Lower lobe of right lung (tissue), 2 donors: ENCODE results near the gene LPCAT2. TPM values are rescaled to one million over a fixed set of nuclear protein-coding genes. Genes with fewer than 3 reads are reported as not detected.

Experiments used
- ATAC-seq, 2 donors: fragments of 200-7000 bp; cut with Tn5 transposase; one replicate each; pipeline ENCODE4 v1.9.1; 2020 to 2022; ENCODE audit warnings: mild to moderate bottlenecking in 2 of 2, moderate library complexity in 2 of 2
- DNase-seq: peaks from one replicate; pipeline ENCODE4 v3.0.0-alpha.2; 2020
- H3K27ac ChIP-seq: fragments of 200-600 bp; one replicate; pipeline ENCODE4 v1.8.0; 2022
- H3K27me3 ChIP-seq: fragments of 200-600 bp; one replicate; pipeline ENCODE4 v1.8.0; 2022; ENCODE audit warnings: low read depth
- H3K36me3 ChIP-seq: fragments of 200-600 bp; one replicate; pipeline ENCODE4 v1.8.0; 2022; ENCODE audit warnings: mild to moderate bottlenecking
- H3K4me1 ChIP-seq: fragments of 200-600 bp; one replicate; pipeline ENCODE4 v1.8.0; 2022
- H3K4me3 ChIP-seq: fragments of 200-600 bp; one replicate; pipeline ENCODE4 v1.8.0; 2022; ENCODE audit warnings: mild to moderate bottlenecking
- H3K9me3 ChIP-seq: fragments of 200-600 bp; one replicate; pipeline ENCODE4 v1.8.0; 2022
- intact Hi-C: fragments of 100-400 bp; cut with DNase I; formaldehyde crosslinking; loops from one replicate; pipeline ENCODE4 v1.11.0; 2022
- total RNA-seq: library from RNA; stranded (reverse); fragmentation: NEBNext Ultra II Directional; extraction: Animal tissue kit (Norgen Biotek cat#: 25700); gene quantifications from one replicate; pipeline ENCODE4 v1.2.1, GENCODE V29; 2021
- TF ChIP-seq, protein P1 (sequence below): fragments of 200-600 bp; IDR thresholded peaks from one replicate; pipeline ENCODE4 v1.8.0; 2022; ENCODE audit warnings: antibody characterized with exemption, mild to moderate bottlenecking
- donor health status: DM: no; HTN: yes; CAD: no; lungs with severe emphysema.

The LPCAT2 gene
- total RNA-seq, 1 donor from 2014 or later: 35.8 TPM

DNA sequence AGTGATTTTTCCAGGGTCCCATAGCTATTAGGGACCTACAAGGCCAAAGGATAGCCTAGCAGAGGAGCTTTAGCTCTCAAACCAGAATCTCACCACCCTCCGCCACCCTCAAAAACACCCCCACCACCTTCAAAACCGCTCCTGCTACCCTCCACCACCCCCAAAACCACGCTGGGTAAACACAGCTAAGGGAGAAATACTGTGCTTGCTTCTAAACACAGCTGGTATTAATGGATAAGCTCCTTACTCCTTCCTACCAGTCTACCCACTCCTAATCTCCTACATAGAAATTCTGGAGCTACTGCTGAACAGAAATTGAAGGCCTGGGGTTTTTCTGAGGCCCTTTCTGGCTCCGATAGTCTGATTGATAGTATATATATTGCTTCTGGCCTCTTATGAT is 2.2 kb upstream of the LPCAT2 start:
- Histone ChIP-seq H3K9me3 (no peaks in the 10 kb centered on the region), H3K36me3 (peaks cover 11% of the 10 kb centered on the region), H3K27me3 (no peaks in the 10 kb centered on the region), H3K4me3 (no peak overlapping the region), H3K27ac (no peak overlapping the region), H3K4me1 (peaks cover 23% of the 10 kb centered on the region)
- DNase-seq: no peak
- intact Hi-C loops: no loop called here
- no peak for ATAC-seq
- TF ChIP-seq, protein P1, sequence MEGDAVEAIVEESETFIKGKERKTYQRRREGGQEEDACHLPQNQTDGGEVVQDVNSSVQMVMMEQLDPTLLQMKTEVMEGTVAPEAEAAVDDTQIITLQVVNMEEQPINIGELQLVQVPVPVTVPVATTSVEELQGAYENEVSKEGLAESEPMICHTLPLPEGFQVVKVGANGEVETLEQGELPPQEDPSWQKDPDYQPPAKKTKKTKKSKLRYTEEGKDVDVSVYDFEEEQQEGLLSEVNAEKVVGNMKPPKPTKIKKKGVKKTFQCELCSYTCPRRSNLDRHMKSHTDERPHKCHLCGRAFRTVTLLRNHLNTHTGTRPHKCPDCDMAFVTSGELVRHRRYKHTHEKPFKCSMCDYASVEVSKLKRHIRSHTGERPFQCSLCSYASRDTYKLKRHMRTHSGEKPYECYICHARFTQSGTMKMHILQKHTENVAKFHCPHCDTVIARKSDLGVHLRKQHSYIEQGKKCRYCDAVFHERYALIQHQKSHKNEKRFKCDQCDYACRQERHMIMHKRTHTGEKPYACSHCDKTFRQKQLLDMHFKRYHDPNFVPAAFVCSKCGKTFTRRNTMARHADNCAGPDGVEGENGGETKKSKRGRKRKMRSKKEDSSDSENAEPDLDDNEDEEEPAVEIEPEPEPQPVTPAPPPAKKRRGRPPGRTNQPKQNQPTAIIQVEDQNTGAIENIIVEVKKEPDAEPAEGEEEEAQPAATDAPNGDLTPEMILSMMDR: no peak

DNA sequence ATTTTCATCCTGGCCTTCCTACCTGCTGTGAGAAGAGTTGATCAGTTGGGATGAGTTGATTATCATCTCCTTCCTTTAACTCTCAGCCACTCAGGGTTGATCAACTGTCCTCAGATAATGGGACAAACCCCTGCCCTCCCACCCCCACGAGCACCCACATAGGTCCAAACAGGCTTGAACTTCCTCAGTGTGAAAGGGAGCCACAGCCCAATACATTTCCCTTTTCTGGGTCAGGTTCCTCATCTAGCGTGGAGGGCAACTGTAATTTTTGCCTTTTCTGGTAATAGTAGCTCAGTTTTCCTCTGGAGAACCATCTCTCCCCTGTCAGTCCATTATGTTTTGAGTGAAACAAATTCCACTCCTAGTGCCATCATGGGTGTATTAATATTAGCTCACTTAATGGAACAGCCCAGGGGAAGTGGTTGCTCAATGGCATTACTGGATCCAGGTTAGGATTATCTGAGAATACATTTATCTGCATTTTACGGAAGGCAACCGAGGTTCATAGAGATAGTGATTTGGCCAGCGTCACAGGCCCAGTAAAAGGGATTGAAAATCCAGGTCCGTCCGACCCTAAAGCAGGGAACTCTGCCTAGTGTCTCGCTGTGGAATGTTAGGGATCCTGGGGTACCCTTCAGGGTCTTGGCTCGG is 476 bp upstream of the LPCAT2 start:
- no peak for DNase-seq
- H3K27ac ChIP-seq: peak overlapping the region; percentile 81
- TF ChIP-seq, protein P1: no peak
- ATAC-seq: peak; percentile 48 to 50
- peak overlapping the region; percentile 61 for H3K4me3 ChIP-seq
- peaks cover 10% of the 10 kb centered on the region for H3K9me3 ChIP-seq
- H3K4me1 ChIP-seq: peaks cover 6% of the 10 kb centered on the region
- H3K27me3 ChIP-seq: no peaks in the 10 kb centered on the region
- H3K36me3 ChIP-seq: peaks cover 11% of the 10 kb centered on the region
- intact Hi-C loops: no loop called here

DNA sequence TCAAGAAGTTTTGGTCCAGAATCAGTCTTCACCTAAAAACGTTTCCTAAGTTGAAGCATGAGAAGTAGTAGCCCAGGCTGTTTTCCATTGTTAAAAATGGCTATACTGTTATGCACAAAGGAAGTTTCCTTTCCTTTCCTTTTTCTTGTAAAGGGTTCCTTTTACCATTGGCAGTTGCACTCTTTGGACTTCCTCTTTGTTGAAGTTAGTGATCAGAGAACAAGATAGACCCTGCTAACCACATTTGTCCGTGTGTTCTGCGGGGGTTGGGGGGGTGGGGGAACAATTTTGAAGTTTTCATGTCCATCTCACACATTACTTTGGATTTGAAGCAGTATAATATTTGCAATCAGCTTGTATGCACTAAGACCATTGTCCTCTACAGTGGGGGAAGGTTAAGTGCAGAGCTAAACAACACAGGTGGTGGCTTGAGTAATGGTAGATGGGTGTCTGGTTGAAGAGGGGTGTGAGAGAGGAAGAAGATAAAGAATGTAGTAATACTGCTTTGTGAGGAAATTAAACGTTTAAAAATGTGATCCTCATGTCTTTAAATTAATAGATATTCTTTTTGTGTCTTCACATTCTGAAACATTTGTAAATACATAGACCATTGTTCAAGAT is 1.4 kb downstream of the LPCAT2 start:
- Histone ChIP-seq H3K27ac (peak overlapping the region; percentile 81), H3K9me3 (peaks cover 10% of the 10 kb centered on the region), H3K36me3 (peaks cover 9% of the 10 kb centered on the region), H3K4me3 (peak overlapping the region; percentile 61), H3K4me1 (no peaks in the 10 kb centered on the region), H3K27me3 (no peaks in the 10 kb centered on the region)
- ATAC-seq (no peak), DNase-seq (no peak)
- intact Hi-C loops: no loop called here
- TF ChIP-seq, protein P1: no peak

DNA sequence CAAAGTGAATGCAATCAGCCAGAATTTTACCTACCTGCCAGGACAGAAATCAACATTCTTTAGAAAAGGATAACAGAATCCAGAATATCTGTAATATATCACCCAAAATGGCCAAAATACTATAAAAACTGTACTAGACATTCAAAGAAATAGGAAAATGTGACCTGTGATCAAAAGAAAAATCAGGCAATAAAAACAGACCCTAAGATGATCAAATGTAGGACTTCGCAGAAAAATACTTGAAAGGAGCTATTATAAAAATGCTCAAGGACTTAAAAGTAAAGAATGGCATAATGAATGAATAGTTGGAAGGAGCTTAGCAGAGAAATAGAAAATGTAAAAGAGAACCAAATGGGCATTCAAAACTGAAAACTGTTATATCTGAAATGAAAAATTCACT is 4.1 kb downstream of the LPCAT2 start:
- Histone ChIP-seq H3K4me1 (no peaks in the 10 kb centered on the region), H3K4me3 (no peak overlapping the region), H3K27me3 (no peaks in the 10 kb centered on the region), H3K9me3 (peaks cover 10% of the 10 kb centered on the region), H3K27ac (no peak overlapping the region), H3K36me3 (no peaks in the 10 kb centered on the region)
- no peak for ATAC-seq
- no peak for DNase-seq
- TF ChIP-seq, protein P1: no peak
- intact Hi-C loops: no loop called here

DNA sequence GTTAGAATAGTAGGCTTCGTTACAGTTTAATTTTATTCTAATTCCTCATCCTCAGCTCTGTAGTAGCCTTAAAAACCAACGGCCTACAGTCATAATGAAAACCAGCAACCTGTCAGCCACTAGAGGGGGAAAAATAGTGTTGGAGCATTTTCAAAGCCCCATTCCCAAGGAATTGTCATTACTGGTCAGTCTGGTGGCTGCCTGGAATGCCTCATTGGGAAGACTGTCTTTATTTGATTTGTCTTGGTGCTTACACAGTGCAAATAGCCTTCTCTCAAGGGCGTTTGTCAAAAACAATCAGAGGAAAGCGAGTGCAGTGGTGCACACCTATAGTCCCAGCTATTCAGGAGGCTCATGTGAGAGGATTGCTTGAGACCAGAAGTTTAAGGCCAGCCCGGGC is 4.7 kb downstream of the LPCAT2 start:
- Histone ChIP-seq H3K4me1 (no peaks in the 10 kb centered on the region), H3K36me3 (no peaks in the 10 kb centered on the region), H3K27me3 (no peaks in the 10 kb centered on the region), H3K27ac (no peak overlapping the region), H3K9me3 (peaks cover 10% of the 10 kb centered on the region), H3K4me3 (no peak overlapping the region)
- intact Hi-C loops: no loop called here
- ATAC-seq (no peak), DNase-seq (no peak)
- TF ChIP-seq, protein P1: no peak
